HepG2 (cell line): ENCODE measurements around the gene PRKAG3. TPM values are rescaled to one million over a fixed set of nuclear protein-coding genes. Genes with fewer than 3 reads are reported as not detected.
A peak's percentile ranks its signal among the peaks of the same experiment; 100 is the strongest.

Experiments used
- BRD4 ChIP-seq: sonication (generic); formaldehyde crosslinking; IDR thresholded peaks from 2 replicates; pipeline ENCODE4 v1.4.0; 2020; ENCODE audit warnings: missing genetic modification reagents
- FOXO1 ChIP-seq: sonication (generic); formaldehyde crosslinking; IDR thresholded peaks from 2 replicates; pipeline ENCODE4 v1.4.0; 2020; ENCODE audit warnings: missing genetic modification reagents
- GPBP1L1 ChIP-seq: sonication (generic); formaldehyde crosslinking; IDR thresholded peaks from 2 replicates; pipeline ENCODE4 v1.5.0; 2020; ENCODE audit warnings: mild to moderate bottlenecking, missing genetic modification reagents
- HMGXB4 ChIP-seq, 2 experiments: sonication (generic) in 1 of 2; formaldehyde crosslinking in 1 of 2; IDR thresholded peaks; 2 replicates each; pipeline versions ENCODE4 v1.4.0 to v1.6.1; 2018 to 2020; ENCODE audit warnings: missing genetic modification reagents in 2 of 2, borderline replicate concordance in 1 of 2, low read depth in 1 of 2, mild to moderate bottlenecking in 1 of 2, missing biosample characterization in 1 of 2
- JARID2 ChIP-seq: sonication (generic); formaldehyde crosslinking; IDR thresholded peaks from 2 replicates; pipeline ENCODE4 v1.8.1; 2023; ENCODE audit warnings: missing genetic modification reagents, inconsistent platforms; ENCODE audit not compliant: insufficient replicate concordance
- JUN ChIP-seq: sonication (generic); formaldehyde crosslinking; IDR thresholded peaks from 2 replicates; pipeline ENCODE4 v1.4.0; 2020; ENCODE audit warnings: mild to moderate bottlenecking, missing genetic modification reagents
- KLF13 ChIP-seq: sonication (generic); formaldehyde crosslinking; IDR thresholded peaks from 2 replicates; pipeline ENCODE4 v1.4.0; 2020; ENCODE audit warnings: mild to moderate bottlenecking, missing genetic modification reagents
- LCORL ChIP-seq, 2 experiments: fragments of 450-650 bp in 1 of 2; sonication (generic) in 1 of 2; formaldehyde crosslinking in 1 of 2; IDR thresholded peaks; 2 replicates each; pipeline versions ENCODE4 v1.5.0 to v1.6.1; 2017 to 2020; ENCODE audit warnings: antibody characterized with exemption in 1 of 2, missing genetic modification reagents in 1 of 2
- PRPF4 ChIP-seq: fragments of 200-400 bp; formaldehyde crosslinking; IDR thresholded peaks from 2 replicates; pipeline ENCODE4 v1.6.1; 2016; ENCODE audit warnings: low read length, low read depth; ENCODE audit not compliant: poor library complexity, severe bottlenecking
- RAD21 ChIP-seq: fragments of 450-650 bp; formaldehyde crosslinking; IDR thresholded peaks from 2 replicates; pipeline ENCODE4 v1.5.0; 2020; ENCODE audit warnings: mild to moderate bottlenecking
- SMAD9 ChIP-seq: sonication (generic); formaldehyde crosslinking; IDR thresholded peaks from 2 replicates; pipeline ENCODE4 v1.5.1; 2020; ENCODE audit warnings: mild to moderate bottlenecking, missing genetic modification reagents
- SMC3 ChIP-seq: IDR thresholded peaks from 2 replicates; pipeline ENCODE4 v1.6.1; 2011; ENCODE audit warnings: low read length, improper control_type of control experiment
- STAG1 ChIP-seq: sonication (generic); formaldehyde crosslinking; IDR thresholded peaks from 2 replicates; pipeline ENCODE4 v1.4.0; 2020; ENCODE audit warnings: missing genetic modification reagents
- SYNCRIP ChIP-seq: fragments of 200-400 bp; formaldehyde crosslinking; IDR thresholded peaks from 2 replicates; pipeline ENCODE4 v1.6.1; 2018; ENCODE audit warnings: mild to moderate bottlenecking, low read depth, low read length; ENCODE audit not compliant: insufficient read depth
- TARDBP ChIP-seq: sonication (generic); formaldehyde crosslinking; IDR thresholded peaks from 2 replicates; pipeline ENCODE4 v1.8.0; 2022; ENCODE audit warnings: mild to moderate bottlenecking, missing genetic modification reagents
- ZFP1 ChIP-seq: IDR thresholded peaks from 2 replicates; pipeline ENCODE4 v1.6.1; 2016
- ZFP82 ChIP-seq: sonication (generic); formaldehyde crosslinking; IDR thresholded peaks from 2 replicates; pipeline ENCODE4 v1.5.1; 2020; ENCODE audit warnings: mild to moderate bottlenecking, missing genetic modification reagents, borderline replicate concordance
- ZNF333 ChIP-seq: sonication (generic); formaldehyde crosslinking; IDR thresholded peaks from 2 replicates; pipeline ENCODE4 v1.4.0; 2020; ENCODE audit warnings: mild to moderate bottlenecking, missing genetic modification reagents, borderline replicate concordance
- ZNF335 ChIP-seq: sonication (generic); formaldehyde crosslinking; IDR thresholded peaks from 2 replicates; pipeline ENCODE4 v1.4.0; 2020; ENCODE audit warnings: missing genetic modification reagents
- ZNF382 ChIP-seq: sonication (generic); formaldehyde crosslinking; IDR thresholded peaks from 2 replicates; pipeline ENCODE4 v1.5.0; 2020; ENCODE audit warnings: missing genetic modification reagents, mild to moderate bottlenecking, borderline replicate concordance
- ZNF484 ChIP-seq: sonication (generic); formaldehyde crosslinking; IDR thresholded peaks from 2 replicates; pipeline ENCODE4 v1.5.1; 2020; ENCODE audit warnings: mild to moderate bottlenecking, low read depth, missing genetic modification reagents, borderline replicate concordance
- ZNF501 ChIP-seq: sonication (generic); formaldehyde crosslinking; IDR thresholded peaks from 2 replicates; pipeline ENCODE4 v1.5.1; 2020; ENCODE audit warnings: mild to moderate bottlenecking, moderate library complexity, missing genetic modification reagents
- ZNF660 ChIP-seq: sonication (generic); formaldehyde crosslinking; IDR thresholded peaks from 2 replicates; pipeline ENCODE4 v1.5.1; 2020; ENCODE audit warnings: mild to moderate bottlenecking, low read depth, missing genetic modification reagents, borderline replicate concordance
- ZNF709 ChIP-seq: sonication (generic); formaldehyde crosslinking; IDR thresholded peaks from 2 replicates; pipeline ENCODE4 v1.5.0; 2020; ENCODE audit warnings: mild to moderate bottlenecking, missing genetic modification reagents
- ZNF781 ChIP-seq: sonication (generic); formaldehyde crosslinking; IDR thresholded peaks from 2 replicates; pipeline ENCODE4 v1.5.1; 2020; ENCODE audit warnings: borderline replicate concordance, mild to moderate bottlenecking, missing genetic modification reagents; ENCODE audit errors: not compliant biosample characterization
- ZNF800 ChIP-seq: sonication (generic); formaldehyde crosslinking; IDR thresholded peaks from 2 replicates; pipeline ENCODE4 v1.4.0; 2020; ENCODE audit warnings: missing genetic modification reagents
- polyA plus RNA-seq, 8 experiments: library from polyadenylated mRNA; depleted of rRNA in 3 of 8; stranded (reverse) in 7 of 8; unstranded in 1 of 8; fragments of >200 nt; fragmentation: Illumina TruSeq in 4 of 8; extraction: Trizol in 4 of 8; gene quantifications; 2 replicates each; pipeline versions ENCODE4 v1.2.1 to v1.2.3, GENCODE V29; 2011 to 2016; ENCODE audit warnings: low read depth in 4 of 8, missing spikeins in 1 of 8, mixed read lengths in 1 of 8; ENCODE audit not compliant: insufficient read depth in 1 of 8
- total RNA-seq, 5 experiments: library from RNA; depleted of rRNA; stranded (reverse); fragments of >200 nt; fragmentation: Illumina TruSeq; extraction: Trizol; gene quantifications; 2 replicates each; pipeline ENCODE4 v1.2.3, GENCODE V29; 2016; ENCODE audit warnings: low read depth in 1 of 5

Gene PRKAG3
- total and polyA plus RNA-seq, 2 of the 13 experiments (the other 11 are each of a cell fraction or from before 2014, with no cell fraction given), result not detected

- no peak for TF ChIP-seq ZNF660 (CRISPR knock-in tag)
- TF ChIP-seq ZNF484, result no peak
- TF ChIP-seq SYNCRIP, result no peak
- TF ChIP-seq ZNF333 (CRISPR knock-in tag), result no peak
- no peak for TF ChIP-seq TARDBP (CRISPR knock-in tag)
- TF ChIP-seq GPBP1L1 (CRISPR knock-in tag), result no peak
- 0 out of 4 replicates have a peak, but pooled peaks of 1 of the 2 experiments have one; percentile 23 for TF ChIP-seq HMGXB4 (CRISPR knock-in tag; IDR thresholded peaks at IDR 0.05; ENCODE audit: borderline replicate concordance in 1 of 2, low read depth in 1 of 2)
- no peak for TF ChIP-seq JUN (CRISPR knock-in tag)
- TF ChIP-seq ZNF781 (CRISPR knock-in tag), result peak; percentile 6
- TF ChIP-seq BRD4 (CRISPR knock-in tag), result no peak
- TF ChIP-seq SMAD9 (CRISPR knock-in tag), result no peak
- TF ChIP-seq ZFP1 (CRISPR knock-in tag), result no peak
- peak; percentile 95 for TF ChIP-seq SMC3
- peak; percentile 76 for TF ChIP-seq RAD21 (CRISPR knock-in tag)
- 0 out of 2 replicates have a peak, but pooled peaks have one; percentile 41 for TF ChIP-seq FOXO1
- TF ChIP-seq LCORL (IDR thresholded peaks at IDR 0.05), result 0 out of 2 replicates have a peak, but pooled peaks have one; percentile 36
- 0 out of 2 replicates have a peak, but pooled peaks have one; percentile 23 for TF ChIP-seq LCORL (CRISPR knock-in tag; IDR thresholded peaks at IDR 0.05)
- TF ChIP-seq ZNF709 (CRISPR knock-in tag), result no peak
- 0 out of 2 replicates have a peak, but pooled peaks have one; percentile 45 for TF ChIP-seq ZNF501 (CRISPR knock-in tag)
- 0 out of 2 replicates have a peak, but pooled peaks have one; percentile 35 for TF ChIP-seq ZNF335 (CRISPR knock-in tag)
- no peak for TF ChIP-seq PRPF4
- peak; percentile 45; the same call in 1 of the 2 replicates for TF ChIP-seq ZNF800
- no peak for TF ChIP-seq ZFP82 (CRISPR knock-in tag)
- TF ChIP-seq JARID2, result no peak
- TF ChIP-seq KLF13 (CRISPR knock-in tag), result no peak
- peak; percentile 87 for TF ChIP-seq STAG1
- no peak for TF ChIP-seq ZNF382 (CRISPR knock-in tag)
These were observed 45.1 kb upstream of the PRKAG3 start (continued) for GRCh38 chr2:218876562-218877219.
